Measurements from ENCODE around the gene PPFIBP1.

The PPFIBP1 gene

GRCh38 chr12:27674989-27675388 is 151.0 kb downstream of the PPFIBP1 start:
- DNase-seq, result no peak

- no peak for DNase-seq
Measured at GRCh38 chr12:27680619-27681018, 156.6 kb downstream of the PPFIBP1 start.

GRCh38 chr12:27682534-27682933 is 158.5 kb downstream of the PPFIBP1 start:
- DNase-seq, result peak; percentile 43

DNA sequence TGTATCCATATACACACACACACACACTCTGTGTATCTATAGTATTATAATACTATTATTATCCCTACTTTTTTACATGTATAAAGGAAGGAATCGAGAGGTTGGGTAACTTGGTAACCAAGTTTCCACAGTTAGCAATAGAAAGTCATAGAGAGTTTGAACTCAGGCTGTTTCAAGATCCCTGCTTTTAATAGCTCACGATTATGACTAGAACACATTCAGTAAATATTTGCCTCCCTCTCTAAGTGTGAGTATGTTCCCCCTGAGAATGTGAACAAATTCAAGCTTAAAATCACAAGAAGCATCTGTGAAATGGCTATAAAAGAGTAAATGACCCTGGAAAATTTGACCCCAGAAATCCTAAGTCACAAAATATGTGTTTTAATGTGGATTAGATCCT is 161.3 kb downstream of the PPFIBP1 start:
- DNase-seq, result no peak

- DNase-seq, result no peak
Measured at GRCh38 chr12:27686147-27686546, 162.1 kb downstream of the PPFIBP1 start.

DNA sequence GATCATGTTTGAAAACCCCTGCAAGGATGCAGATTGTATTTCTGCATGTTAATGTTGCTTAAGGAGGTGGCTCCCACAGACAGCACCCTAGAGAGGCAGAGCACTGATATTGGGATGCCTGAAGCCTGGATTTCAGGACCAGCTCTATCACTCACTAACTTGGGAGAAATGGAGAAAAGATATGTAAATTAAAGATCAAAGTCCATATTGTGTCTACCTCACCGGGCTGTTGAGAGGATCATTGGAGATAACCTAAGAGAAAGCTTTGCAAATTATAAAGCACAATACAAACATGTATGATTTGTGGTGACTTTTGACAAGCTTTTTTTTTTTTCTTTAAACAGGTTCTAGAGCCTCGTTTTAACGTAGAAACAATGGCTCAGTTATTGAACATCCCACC is 164.7 kb downstream of the PPFIBP1 start:
- no peak for DNase-seq

GRCh38 chr12:27689558-27690180 is 165.7 kb downstream of the PPFIBP1 start:
- DNase-seq, result no peak

GRCh38 chr12:27693403-27693802 is 169.4 kb downstream of the PPFIBP1 start:
- no peak for DNase-seq

DNA sequence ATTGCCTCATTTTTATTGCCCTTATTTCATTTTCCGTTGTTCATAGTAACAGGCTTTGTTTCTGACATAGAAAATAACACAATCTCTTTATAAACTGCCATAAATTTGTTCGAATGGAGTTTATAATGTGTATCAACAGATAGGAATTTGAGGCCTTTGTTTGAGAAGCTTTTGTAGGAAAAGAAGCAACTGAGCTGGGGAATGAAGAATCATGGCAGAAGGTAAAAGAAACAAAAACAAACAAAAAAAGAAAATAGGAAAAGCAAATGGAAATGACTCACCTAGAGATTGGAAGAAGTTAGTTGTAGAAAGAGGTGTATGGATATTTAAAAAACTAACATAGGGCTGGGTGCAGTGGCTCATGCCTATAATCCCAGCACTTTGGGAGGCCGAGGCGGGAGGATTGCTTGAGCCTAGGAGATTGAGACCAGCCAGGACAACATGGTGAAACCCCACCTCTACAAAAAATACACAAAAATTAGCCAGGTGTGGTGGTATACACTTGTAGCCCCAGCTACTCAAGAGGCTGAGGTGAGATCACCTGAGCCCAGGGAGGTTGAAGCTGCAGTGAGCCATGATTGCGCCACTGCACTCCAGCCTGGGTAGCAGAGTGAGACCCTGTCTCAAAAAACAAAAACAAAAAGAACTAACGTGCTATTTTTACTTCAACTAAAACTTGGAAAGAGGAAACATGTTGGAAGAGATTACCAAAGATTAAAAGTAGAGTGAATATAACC is 171.7 kb downstream of the PPFIBP1 start:
- DNase-seq, result no peak

GRCh38 chr12:27696293-27696652 is 172.3 kb downstream of the PPFIBP1 start, which contains the start of gene REP15:
TSS of gene REP15 (plus strand) at chr12:27696447. CDS start at chr12:27696563, 116 bp downstream.
- DNase-seq, result no peak

DNA sequence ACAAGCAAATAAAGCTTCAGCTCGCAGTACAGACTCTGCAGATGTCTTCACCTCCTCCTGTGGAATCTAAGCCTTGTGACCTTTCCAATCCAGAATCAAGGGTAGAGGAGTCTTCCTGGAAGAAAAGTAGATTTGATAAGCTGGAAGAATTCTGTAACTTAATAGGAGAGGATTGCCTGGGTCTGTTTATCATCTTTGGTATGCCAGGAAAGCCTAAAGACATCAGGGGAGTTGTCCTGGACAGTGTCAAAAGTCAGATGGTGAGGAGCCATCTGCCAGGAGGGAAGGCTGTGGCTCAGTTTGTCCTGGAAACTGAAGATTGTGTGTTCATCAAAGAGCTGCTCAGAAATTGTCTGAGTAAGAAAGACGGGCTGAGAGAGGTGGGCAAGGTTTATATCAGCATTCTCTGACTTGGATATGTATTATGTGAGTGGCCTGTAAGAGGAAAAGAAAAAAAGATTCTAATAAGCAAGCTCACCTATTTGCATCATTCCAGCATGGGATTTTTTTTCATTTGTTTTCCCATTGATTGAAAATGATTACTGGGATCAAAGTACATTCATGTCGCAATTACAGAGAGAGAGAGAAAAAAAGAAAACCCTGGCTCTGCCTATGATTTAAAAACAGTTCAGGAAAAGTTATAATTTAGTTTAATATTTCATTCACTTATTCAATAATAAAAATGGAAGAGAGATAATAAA is 173.0 kb downstream of the PPFIBP1 start:
- DNase-seq, result no peak

- DNase-seq, result peak; percentile 90
Measured at GRCh38 chr12:27703720-27704452, 179.9 kb downstream of the PPFIBP1 start.

GRCh38 chr12:27705263-27705662 is 181.3 kb downstream of the PPFIBP1 start:
- no peak for DNase-seq

DNA sequence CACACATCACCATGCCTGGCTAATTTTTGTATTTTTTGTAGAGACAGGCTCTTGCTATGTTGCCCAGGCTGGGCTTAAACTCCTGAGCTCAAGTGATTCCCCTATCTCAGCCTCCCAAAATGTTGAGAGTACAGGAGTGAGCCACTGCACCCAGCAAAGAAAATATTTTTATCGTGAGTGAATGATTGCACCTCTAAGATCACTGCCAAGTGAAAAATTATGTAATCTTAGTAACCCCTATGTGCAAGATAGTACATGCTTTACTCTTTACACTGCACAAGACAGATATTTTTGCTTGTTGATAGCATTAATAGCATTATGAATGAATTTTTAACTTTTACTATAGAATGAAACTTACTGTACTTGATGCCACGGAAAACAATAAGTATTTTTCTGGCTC is 183.2 kb downstream of the PPFIBP1 start:
- no peak for DNase-seq

DNA sequence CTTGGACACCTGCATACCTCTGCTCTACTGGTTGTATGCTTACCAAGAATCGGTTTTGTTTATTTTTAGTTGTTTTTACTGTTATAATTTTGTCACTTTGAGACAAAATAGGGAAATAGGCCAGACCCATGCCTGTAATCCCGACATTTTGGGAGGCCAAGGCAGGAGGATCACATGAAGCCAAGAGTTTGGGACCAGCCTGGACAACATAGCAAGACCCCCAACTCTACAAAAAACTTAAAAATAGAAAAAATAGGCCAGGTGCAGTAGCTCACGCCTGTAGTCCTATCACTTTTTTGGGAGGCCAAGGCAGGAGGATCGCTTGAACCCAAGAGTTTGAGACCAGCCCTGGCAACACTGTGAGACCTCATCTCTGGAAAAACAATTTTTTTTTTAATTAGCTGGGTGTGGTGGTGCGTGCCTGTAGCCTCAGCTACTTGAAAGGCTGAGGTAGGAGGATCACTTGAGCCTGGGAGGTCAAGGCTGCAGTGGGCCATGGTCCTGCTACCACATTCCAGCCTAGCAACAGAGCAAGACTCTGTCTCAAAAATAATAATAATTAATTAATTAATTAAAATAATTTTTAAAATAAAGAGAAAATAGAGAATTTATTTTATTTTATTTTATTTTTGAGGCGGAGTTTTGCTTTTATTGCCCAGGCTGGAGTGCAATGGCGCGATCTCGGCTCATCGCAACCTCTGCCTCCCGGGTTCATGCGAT is 185.4 kb downstream of the PPFIBP1 start:
- DNase-seq, result no peak

DNA sequence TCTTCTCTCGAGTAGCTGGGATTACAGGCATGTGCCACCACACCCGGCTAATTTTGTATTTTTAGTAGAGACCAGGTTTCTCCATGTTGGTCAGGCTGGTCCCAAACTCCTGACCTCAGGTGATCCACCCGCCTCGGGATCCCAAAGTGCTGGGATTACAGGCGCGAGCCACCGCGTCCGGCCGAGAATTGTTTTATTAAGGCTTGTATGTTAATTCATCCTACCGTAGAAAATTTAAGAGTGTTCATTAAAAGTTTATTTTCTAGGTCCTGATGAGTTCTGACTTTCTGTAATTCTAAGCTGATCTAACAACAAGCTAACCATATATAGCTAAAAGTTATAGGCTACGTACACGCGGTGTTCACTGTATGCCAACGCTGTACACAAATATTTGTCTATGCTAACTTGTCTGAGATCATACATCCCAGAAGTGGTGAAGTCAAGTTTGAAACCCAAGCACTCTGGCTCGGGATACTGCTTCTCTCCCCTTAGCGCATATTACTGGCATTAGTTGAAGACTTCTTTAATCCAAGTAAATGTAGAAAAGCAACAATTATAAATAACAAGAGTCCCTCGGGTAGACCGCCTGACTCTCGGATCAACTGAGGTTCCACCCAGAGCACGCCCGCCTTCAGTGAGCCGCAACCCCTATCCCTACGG is 186.1 kb downstream of the PPFIBP1 start:
- peak; percentile 58 for DNase-seq

- peak; percentile 94 for DNase-seq
Measured at GRCh38 chr12:27710592-27711316, 186.7 kb downstream of the PPFIBP1 start, which contains the start of gene MRPS35. TSS of gene MRPS35 (plus strand) at chr12:27710832. CDS start at chr12:27710844, 12 bp downstream.

DNA sequence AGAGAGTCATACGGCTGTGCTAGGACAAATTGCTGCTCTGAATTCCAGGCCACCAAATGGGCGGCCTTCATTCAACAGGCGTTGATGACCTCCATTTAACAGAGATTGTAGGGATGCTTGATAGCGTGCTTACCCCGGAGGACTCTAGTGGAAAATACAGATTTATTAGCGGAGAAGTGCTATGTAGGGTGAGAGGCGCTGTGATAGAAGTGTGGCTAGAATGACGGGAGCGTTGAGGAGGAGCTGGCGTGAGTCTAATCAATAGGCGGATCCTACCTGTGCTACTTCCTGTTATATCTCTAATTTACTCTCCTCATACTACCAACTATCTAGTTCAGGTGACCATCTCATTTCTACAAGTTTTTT is 187.3 kb downstream of the PPFIBP1 start:
- peak; percentile 9 for DNase-seq

DNA sequence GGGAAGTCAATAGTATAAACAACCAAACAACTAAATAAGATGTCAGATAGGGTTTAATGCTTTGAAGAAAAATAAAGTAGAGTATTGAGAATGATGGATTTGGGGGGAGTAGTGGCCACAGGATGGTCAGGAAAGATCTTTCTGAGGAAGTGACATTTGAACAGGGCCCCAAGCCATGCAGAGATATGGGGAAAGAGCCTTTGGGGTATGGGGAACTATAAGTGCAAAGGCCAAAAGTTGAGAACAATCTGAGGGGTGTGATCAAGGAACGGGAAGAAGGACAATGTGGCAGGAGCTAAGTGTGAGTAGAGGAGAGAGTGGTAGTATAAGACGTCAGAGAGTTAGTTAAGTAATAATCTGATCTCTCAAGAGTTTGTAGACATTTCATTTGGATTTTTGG is 188.0 kb downstream of the PPFIBP1 start:
- DNase-seq, result no peak

- DNase-seq, result no peak
Measured at GRCh38 chr12:27723212-27723611, 199.2 kb downstream of the PPFIBP1 start.

GRCh38 chr12:27730097-27730588 is 206.1 kb downstream of the PPFIBP1 start:
- DNase-seq, result no peak
